ENCODE data around the gene CCT8.
"Not testable (repeated sequence)": the region's sequence is repeated elsewhere in the genome, so short reads cannot be mapped to it uniquely, and the experiment has no call there.

The CCT8 gene

DNA sequence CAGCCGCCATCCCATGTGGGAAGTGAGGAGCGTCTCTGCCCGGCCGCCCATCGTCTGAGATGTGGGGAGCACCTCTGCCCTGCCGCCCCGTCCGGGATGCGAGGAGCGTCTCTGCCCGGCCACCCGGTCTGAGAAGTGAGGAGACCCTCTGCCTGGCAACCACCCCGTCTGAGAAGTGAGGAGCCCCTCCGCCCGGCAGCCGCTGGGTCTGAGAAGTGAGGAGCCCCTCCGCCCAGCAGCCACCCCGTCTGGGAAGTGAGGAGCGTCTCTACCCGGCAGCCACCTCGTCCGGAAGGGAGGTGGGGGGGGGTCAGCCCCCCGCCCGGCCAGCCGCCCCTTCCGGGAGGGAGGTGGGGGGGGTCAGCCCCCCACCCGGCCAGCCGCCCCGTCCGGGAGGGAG is 62.2 kb downstream of the CCT8 start:
- FAIRE-seq: not testable (repeated sequence)

DNA sequence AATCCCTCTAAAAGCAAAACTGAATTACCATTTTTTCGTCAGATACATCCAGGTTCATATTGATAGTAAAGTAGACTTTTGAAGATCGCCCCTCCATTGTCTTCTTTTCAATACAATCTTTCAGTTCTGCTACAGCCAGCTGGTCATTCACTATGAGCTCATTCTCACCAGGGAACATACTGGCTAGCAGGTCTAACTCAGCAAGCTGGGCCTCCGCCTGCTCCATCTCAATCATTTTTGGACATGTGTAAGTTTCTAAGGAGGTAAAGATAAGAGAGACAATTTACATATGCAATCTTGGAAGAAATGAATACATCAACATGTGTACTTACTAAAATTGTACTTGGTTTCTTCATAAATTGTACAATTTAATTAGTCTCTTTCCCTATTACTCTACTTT is 65.1 kb downstream of the CCT8 start:
- no peak for FAIRE-seq

DNA sequence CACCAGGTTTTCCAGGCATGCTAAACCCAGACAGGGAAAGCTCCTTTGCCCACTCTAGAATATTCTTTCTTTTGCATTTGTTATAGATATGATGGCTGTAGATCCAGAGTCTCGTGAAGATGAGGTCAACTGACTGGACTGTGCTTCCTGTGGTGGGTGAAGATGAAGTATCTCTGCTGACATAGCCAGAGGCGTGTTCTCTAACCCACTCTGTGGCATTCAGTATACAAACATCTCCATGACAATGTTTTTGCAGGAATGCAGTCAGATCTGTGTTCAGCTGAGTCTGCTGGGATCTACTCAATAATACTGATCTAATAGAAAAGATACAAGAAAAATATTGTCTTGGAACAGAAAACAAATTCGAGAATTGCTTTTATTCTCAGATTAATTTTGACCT is 65.6 kb downstream of the CCT8 start:
- no peak for FAIRE-seq

DNA sequence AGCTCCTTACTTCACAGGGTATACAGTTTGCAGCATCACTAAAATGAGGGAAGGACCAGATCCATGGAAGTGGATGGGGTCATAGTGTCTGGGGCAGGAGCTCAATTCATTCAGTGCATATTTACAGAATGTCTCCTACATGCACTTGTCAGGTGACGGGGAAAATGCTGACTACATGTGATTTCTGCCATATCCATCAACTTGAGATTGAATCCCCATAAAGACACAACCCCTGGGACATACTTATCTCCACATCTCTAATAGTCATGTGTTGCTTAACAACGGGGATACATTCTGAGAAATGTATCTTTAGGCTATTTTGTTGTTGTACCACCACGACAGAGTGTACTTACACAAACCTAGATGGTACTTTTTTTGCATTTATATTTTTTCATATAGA is 66.3 kb downstream of the CCT8 start:
- FAIRE-seq: no peak
